DMS53 treated with DMSO at 0.1 percent for 48 hours (cell line): ENCODE results near the gene C2CD4A.

Source experiments
- DNase-seq: peaks from one replicate; lab custom pipeline; 2025; ENCODE audit not compliant: unreplicated experiment; lab: John Stamatoyannopoulos, UW

C2CD4A gene

DNA sequence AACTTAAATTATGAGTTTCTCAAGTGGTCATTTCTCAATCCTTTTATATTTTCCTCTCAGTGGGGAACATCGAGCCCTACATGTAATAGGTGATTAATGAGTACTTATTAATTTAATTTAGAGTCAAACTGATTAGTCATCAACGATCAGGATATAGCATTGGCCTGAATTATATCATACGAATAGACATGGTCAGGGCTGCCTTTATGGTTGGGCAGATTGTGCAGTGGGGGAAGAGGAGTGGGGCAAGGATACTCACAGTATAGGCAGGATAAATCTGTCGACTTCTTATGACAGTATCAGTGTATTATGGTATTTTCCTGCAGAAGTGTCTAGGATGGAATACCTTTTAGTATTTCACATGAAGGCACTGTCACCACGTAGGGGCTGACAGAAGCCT lies 27.0 kb downstream of the C2CD4A start:
- DNase-seq, result no peak

GRCh38 chr15:62094388-62094787 lies 27.6 kb downstream of the C2CD4A start:
- no peak for DNase-seq

DNA sequence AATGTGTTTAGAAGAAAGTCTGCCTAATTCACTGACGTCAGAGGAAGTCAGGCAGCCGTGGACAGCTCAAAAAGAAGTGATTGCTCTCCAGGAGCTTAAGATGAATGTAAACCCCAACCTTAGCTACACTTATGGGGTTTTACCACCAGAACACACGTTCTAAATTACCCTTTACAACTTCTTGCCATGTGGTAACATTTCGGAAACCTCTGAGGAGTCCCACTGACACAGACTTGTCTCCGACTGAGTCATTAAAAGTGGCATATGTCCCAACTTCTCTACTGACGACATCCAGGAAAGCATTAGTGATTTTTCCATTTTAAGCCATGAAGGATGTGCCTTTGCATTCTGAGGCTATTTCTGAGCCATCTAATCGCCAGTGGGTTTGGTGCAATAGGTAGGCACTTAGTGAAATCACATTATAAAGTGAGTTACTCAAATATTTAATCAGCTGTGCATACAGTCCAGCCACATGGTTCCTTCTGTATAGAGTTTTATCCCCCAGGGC lies 32.4 kb downstream of the C2CD4A start:
- peak; percentile 85 for DNase-seq

GRCh38 chr15:62103431-62103830 lies 36.7 kb downstream of the C2CD4A start:
- DNase-seq, result no peak

DNA sequence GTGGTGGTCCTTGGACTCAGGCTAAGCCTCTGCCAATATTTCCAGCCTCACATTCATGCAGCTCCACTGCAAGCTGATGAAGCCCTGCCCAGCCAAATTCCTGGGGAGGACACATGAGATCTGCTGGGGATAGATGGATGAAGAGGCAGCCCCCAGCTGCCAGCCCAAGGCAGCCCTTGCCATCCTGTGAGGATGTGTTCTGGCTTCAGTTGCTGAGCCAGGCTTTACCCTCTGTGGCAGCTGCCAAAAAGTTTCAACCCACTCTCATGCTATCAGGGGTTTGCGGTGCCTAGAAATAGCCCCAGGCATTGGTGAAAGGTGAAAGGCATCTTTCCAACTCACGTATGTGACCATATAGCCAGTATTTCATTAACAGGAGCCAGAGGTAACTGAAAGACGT lies 37.6 kb downstream of the C2CD4A start:
- DNase-seq, result no peak

DNA sequence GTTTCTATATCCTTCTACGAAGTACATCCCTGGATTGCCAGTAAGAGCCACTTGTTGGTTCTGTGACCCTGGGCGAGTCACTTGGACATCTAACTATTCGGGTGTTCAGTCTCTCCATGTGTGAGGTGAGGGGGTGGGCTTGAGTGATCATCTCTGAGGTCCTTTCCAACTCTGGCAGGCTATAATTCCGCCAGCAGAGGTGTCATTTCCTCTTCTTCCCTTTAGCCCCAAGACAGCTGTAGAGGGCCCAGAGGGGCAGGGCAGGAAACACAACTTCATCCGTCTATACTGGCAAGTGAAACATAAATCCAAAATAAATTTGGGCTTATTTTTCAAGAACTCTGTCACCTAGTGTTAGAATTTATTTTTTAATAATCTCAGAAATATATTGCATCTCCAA lies 38.1 kb downstream of the C2CD4A start:
- DNase-seq, result no peak

DNA sequence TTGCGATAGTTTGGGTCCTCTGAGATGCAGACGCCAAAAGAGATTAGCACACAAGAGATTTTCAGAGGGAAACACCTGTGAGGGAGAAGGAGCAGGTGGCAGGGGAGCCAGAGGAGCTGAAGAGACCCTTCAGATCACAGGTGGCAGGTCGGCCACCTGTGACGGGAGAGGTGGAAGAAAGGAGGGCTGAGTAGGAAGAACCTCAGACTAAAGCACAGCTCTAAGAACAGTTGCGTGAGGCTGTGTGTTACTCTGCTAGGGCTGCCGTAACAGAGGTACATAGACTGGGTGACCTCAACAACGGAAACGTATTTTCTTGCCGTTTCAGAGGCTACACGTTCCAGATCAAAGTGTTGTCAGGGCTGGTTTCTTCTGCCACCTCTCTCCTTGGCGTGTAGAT lies 38.5 kb downstream of the C2CD4A start:
- DNase-seq, result no peak

GRCh38 chr15:62106096-62106495 lies 39.3 kb downstream of the C2CD4A start:
- no peak for DNase-seq

DNA sequence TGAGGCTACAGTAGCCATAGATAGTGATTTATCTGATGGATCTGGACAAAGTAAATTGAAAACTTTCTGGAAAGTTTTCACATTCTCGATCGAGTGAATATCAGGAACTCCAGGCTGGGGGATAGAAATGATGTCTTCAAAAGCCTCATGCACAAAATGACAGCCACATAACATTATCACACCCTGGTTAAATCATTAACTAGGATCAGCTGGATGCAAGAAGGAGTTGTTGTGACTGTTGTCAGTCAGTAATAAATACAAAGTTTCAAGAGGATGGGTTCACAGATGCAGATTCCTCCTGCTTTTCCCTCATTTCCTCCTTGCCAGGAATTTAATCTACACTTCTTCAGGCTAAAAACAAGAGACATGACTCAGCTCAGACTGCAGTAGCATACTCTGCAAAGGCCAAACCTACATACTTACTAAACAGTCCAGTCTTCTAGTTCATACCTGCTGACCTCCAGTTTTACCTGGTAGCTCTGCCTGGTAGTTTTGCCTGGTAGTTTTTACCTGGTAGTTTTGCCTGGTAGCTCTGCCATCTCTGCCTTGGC lies 40.9 kb downstream of the C2CD4A start:
- DNase-seq, result peak; percentile 47

GRCh38 chr15:62108411-62108810 lies 41.6 kb downstream of the C2CD4A start:
- DNase-seq, result no peak

DNA sequence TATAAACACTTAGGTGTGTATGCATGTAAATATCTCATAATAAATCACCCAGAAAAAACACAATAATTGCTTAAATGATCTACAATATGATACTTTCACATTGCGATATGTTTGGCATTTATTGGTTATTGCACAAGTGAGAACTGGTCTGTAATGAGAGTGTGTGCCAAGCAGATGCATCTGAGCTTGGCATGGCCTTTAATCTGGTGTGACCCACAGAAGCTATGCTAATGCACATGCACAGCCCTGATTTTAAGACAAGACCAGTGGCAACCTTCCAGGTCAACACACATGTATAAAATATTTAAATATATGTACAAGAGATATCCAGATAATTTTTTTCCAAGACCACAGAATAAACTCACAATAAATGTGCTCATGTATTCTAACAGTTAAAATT lies 42.7 kb downstream of the C2CD4A start:
- no peak for DNase-seq

- peak; percentile 7 for DNase-seq
Observed at GRCh38 chr15:62109982-62110851, 43.4 kb downstream of the C2CD4A start.

GRCh38 chr15:62112081-62112480 lies 45.3 kb downstream of the C2CD4A start:
- no peak for DNase-seq

- no peak for DNase-seq
Observed at GRCh38 chr15:62112616-62113593, 46.1 kb downstream of the C2CD4A start.

DNA sequence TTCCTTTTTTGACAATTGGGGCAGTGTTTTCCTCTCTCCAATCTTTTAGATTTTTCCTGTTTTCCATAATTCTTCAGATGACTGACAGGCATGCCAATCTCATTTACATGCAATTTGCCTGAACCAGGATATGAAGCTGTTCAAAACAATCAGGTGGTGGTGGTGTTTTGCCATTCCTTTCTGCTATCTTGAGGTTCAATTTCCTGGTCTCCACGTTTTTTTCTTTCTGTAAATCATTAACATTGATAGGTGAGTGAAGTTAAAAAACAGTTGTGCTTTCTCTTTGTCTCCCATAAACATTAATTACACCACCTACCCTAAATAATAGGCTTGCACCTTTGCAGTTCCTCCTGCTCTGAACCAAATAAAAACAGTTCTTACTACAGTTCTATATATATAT lies 49.1 kb downstream of the C2CD4A start:
- DNase-seq, result peak; percentile 53

DNA sequence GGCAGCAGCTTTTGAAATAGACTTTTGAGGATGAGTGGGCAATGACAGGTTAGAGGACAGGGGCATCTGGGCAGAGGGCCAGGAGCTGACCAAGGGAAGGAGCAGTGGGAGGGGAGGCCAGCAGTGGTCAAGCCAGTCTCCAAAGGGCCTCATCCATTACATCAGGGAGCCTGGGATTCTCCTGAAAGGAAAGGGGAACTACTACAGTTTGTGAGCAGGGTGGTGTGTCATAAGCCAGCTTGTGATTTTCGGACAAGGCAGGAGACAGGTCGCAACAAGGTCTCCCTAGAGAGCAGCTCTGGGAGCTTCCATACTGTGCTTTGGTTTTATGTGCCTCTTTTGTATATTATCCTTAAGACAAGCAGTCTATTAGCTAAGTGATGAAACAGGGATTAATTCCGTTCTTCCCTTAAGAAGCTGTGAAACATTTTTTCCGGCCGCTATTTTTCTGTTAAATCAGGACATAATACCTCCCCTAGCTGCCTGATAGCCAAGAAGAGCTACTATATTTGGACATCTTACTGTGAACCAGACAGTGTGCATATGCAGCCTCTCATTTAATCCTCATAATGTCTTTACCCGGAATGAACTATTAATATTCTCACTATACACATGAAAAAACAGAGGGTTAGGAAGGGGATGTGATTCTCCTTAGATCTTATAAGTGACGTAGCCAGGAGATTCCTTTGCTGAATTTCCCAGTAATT lies 51.9 kb downstream of the C2CD4A start:
- no peak for DNase-seq

GRCh38 chr15:62119227-62119864 lies 52.6 kb downstream of the C2CD4A start:
- DNase-seq, result peak; percentile 70

- no peak for DNase-seq
Observed at GRCh38 chr15:62119874-62120273, 53.1 kb downstream of the C2CD4A start.
